GM12878 (cell line): ENCODE measurements around the gene JAML. TPM values are rescaled to one million over a fixed set of nuclear protein-coding genes. Genes with fewer than 3 reads are reported as not detected.

Experiments used
- ATAC-seq: fragments of 200-7000 bp; cut with Tn5 transposase; 3 replicates; pipeline ENCODE4 v1.9.1; 2020; ENCODE audit warnings: mild to moderate bottlenecking, moderate library complexity
- BruUV-seq: library from RNA; stranded (reverse); fragments of 400-500 nt; replicated peaks from 2 replicates; lab custom pipeline; 2021; lab: Mats Ljungman, UMichigan
- CTCF ChIA-PET: fragments of 300-600 bp; sonication (Branson Sonifier 250); formaldehyde crosslinking; extraction: SDS; loops from one replicate; lab custom pipeline; 2021; ENCODE audit warnings: inconsistent platforms; lab: Yijun Ruan, JAX
- POLR2A ChIA-PET: fragments of 350-600 bp; formaldehyde crosslinking; extraction: SDS; loops from one replicate; lab custom pipeline; 2021; ENCODE audit warnings: inconsistent platforms; lab: Charles Lee
- RAD21 ChIA-PET: fragments of 300-600 bp; sonication (Branson Sonifier 250); formaldehyde crosslinking; loops from one replicate; lab custom pipeline; 2023; ENCODE audit warnings: antibody characterized with exemption; ENCODE audit not compliant: unreplicated experiment; lab: Charles Lee
- SMC1A ChIA-PET: fragments of 300-600 bp; sonication (Branson Sonifier 250); formaldehyde crosslinking; loops from one replicate; lab custom pipeline; 2023; ENCODE audit not compliant: unreplicated experiment, uncharacterized antibody; lab: Charles Lee
- DNase-seq: peaks from one replicate; pipeline ENCODE4 v3.0.0-alpha.2; 2011; ENCODE audit warnings: low read depth, low spot score
- FAIRE-seq: peaks from 3 replicates; lab custom pipeline; 2011; peaks lifted over from hg19 to GRCh38; lab: Jason Lieb, UNC
- H2AFZ ChIP-seq: 2 replicates; pipeline ENCODE4 v1.6.0; 2011; ENCODE audit warnings: low read depth, low read length, control low read depth; ENCODE audit not compliant: control insufficient read depth
- H3K27ac ChIP-seq: 2 replicates; pipeline ENCODE4 v1.5.1; 2011; ENCODE audit warnings: control low read depth; ENCODE audit not compliant: control insufficient read depth, insufficient read depth
- H3K27me3 ChIP-seq, 2 experiments: replicated peaks in 1 of 2; 2 replicates each; pipeline versions ENCODE4 v1.6.0 to v1.6.1; 2011; ENCODE audit warnings: low read length in 1 of 2; ENCODE audit not compliant: control insufficient read depth in 2 of 2, insufficient read depth in 2 of 2
- H3K36me3 ChIP-seq, 2 experiments: 2 replicates each; pipeline ENCODE4 v1.5.1; 2011; ENCODE audit warnings: low read length in 1 of 2; ENCODE audit not compliant: control insufficient read depth in 2 of 2, insufficient read depth in 2 of 2
- H3K4me1 ChIP-seq: 2 replicates; pipeline ENCODE4 v1.6.1; 2011; ENCODE audit warnings: mild to moderate bottlenecking, low read length, moderate library complexity, mixed read lengths; ENCODE audit not compliant: control insufficient read depth, insufficient read depth
- H3K4me2 ChIP-seq: 2 replicates; pipeline ENCODE4 v1.6.0; 2011; ENCODE audit warnings: control low read depth; ENCODE audit not compliant: control insufficient read depth, insufficient read depth
- H3K4me3 ChIP-seq: fragments of 200-600 bp; sonication (generic); 2 replicates; pipeline ENCODE4 v1.5.1; 2016
- H3K79me2 ChIP-seq: 2 replicates; pipeline ENCODE4 v1.6.0; 2011; ENCODE audit warnings: low read length; ENCODE audit not compliant: control insufficient read depth, insufficient read depth
- H3K9ac ChIP-seq: 2 replicates; pipeline ENCODE4 v1.8.0; 2011; ENCODE audit warnings: low read length, control low read depth, mixed read lengths; ENCODE audit not compliant: control insufficient read depth, insufficient read depth
- H3K9me3 ChIP-seq: replicated peaks from 3 replicates; pipeline ENCODE4 v1.5.1; 2011; ENCODE audit warnings: mild to moderate bottlenecking, low read length; ENCODE audit not compliant: control insufficient read depth, insufficient read depth
- H4K20me1 ChIP-seq: 2 replicates; pipeline ENCODE4 v1.6.0; 2011; ENCODE audit not compliant: control insufficient read depth, insufficient read depth
- ASH2L ChIP-seq: fragments of 300-600, 200-600 bp; sonication (generic); IDR thresholded peaks from 2 replicates; pipeline ENCODE4 v1.6.1; 2017; ENCODE audit warnings: low read depth, mild to moderate bottlenecking, borderline replicate concordance
- MTA2 ChIP-seq: fragments of 450-650 bp; IDR thresholded peaks from 2 replicates; pipeline ENCODE4 v1.6.1; 2016; ENCODE audit warnings: low read depth, mild to moderate bottlenecking, moderate library complexity
- NBN ChIP-seq: fragments of 450-650 bp; IDR thresholded peaks from 2 replicates; pipeline ENCODE4 v1.6.1; 2016
- NR2C2 ChIP-seq: IDR thresholded peaks from 2 replicates; pipeline ENCODE4 v1.6.1; 2011; ENCODE audit warnings: borderline replicate concordance, low read depth; ENCODE audit not compliant: control insufficient read depth, insufficient read length
- PAX8 ChIP-seq: fragments of 450-650 bp; IDR thresholded peaks from 2 replicates; pipeline ENCODE4 v1.6.1; 2017; ENCODE audit warnings: mild to moderate bottlenecking, moderate library complexity
- PML ChIP-seq: IDR thresholded peaks from 2 replicates; pipeline ENCODE4 v1.6.1; 2012; ENCODE audit warnings: low read length, inconsistent platforms
- SREBF2 ChIP-seq: IDR thresholded peaks from 2 replicates; pipeline ENCODE4 v1.6.1; 2012; ENCODE audit warnings: mild to moderate bottlenecking, low read length
- ZBED1 ChIP-seq: IDR thresholded peaks from 2 replicates; pipeline ENCODE4 v1.6.1; 2016; ENCODE audit warnings: borderline replicate concordance
- WGBS: methylation state at CpG from one replicate; pipeline ENCODE4 v1.1.6; 2016; ENCODE audit warnings: low lambda C conversion rate; ENCODE audit not compliant: insufficient replicate concordance, insufficient coverage; ENCODE audit errors: missing lambda C conversion rate; 5-methylcytosine and 5-hydroxymethylcytosine counted together
- in situ Hi-C: fragments of 300-500 bp; cut with MboI; formaldehyde crosslinking; loops from 9 replicates; pipeline ENCODE4 v1.14.3; 2018; ENCODE audit warnings: mixed read lengths
- intact Hi-C: fragments of 100-400 bp; cut with micrococcal nuclease; formaldehyde crosslinking; loops from one replicate; pipeline ENCODE4 v1.14.2; 2022; ENCODE audit not compliant: unreplicated experiment
- polyA plus RNA-seq, 11 experiments: library from polyadenylated mRNA; depleted of rRNA in 4 of 11; unstranded in 6 of 11; stranded (reverse) in 5 of 11; fragments of >200 nt; fragmentation: Nextera tagmentation in 4 of 11; fragmentation: Illumina TruSeq in 1 of 11; extraction: Ambion mirVana in 4 of 11; extraction: Trizol in 1 of 11; gene quantifications; 1 replicate in 1 of 11; 2 replicates in 10 of 11; pipeline versions ENCODE4 v1.2.1 to v1.2.3, GENCODE V29; 2011 to 2016; ENCODE audit warnings: inconsistent platforms in 2 of 11, missing spikeins in 2 of 11, low read depth in 1 of 11
- total RNA-seq, 4 experiments: library from RNA; depleted of rRNA in 3 of 4; stranded (reverse); fragments of >200 nt in 3 of 4; fragmentation: Illumina TruSeq in 1 of 4; extraction: Trizol in 1 of 4; gene quantifications; 2 replicates each; pipeline versions ENCODE4 v1.2.1 to v1.2.3, GENCODE V29; 2013 to 2021
- TF ChIP-seq, protein P1 (sequence below): fragments of 450-650 bp; IDR thresholded peaks from 2 replicates; pipeline ENCODE4 v1.6.1; 2014; ENCODE audit warnings: mild to moderate bottlenecking
- TF ChIP-seq, protein P2 (sequence below), 3 experiments: IDR thresholded peaks in 2 of 3; conservative IDR thresholded peaks in 1 of 3; 2 replicates each; pipeline ENCODE4 v1.5.1; 2011; ENCODE audit warnings: low read depth in 3 of 3, low read length in 3 of 3, mild to moderate bottlenecking in 3 of 3, control low read depth in 2 of 3, moderate library complexity in 2 of 3, inconsistent platforms in 1 of 3, mixed read lengths in 1 of 3; ENCODE audit not compliant: control insufficient read depth in 2 of 3, insufficient read depth in 1 of 3; ENCODE audit errors: extremely low read depth in 1 of 3
- TF ChIP-seq, protein P3 (sequence below): fragments of 450-650 bp; conservative IDR thresholded peaks from 2 replicates; pipeline ENCODE4 v1.6.1; 2017; ENCODE audit warnings: mild to moderate bottlenecking, moderate library complexity
- TF ChIP-seq, protein P4 (sequence below): IDR thresholded peaks from 2 replicates; pipeline ENCODE4 v1.6.1; 2012; ENCODE audit warnings: low read depth, low read length, improper control_type of control experiment
- TF ChIP-seq, protein P5 (sequence below): fragments of 450-650 bp; formaldehyde crosslinking; IDR thresholded peaks from 2 replicates; pipeline ENCODE4 v1.4.0; 2022; ENCODE audit warnings: mild to moderate bottlenecking, moderate library complexity
- TF ChIP-seq, protein P6 (sequence below): IDR thresholded peaks from 2 replicates; pipeline ENCODE4 v1.6.1; 2012; ENCODE audit warnings: low read depth, low read length, improper control_type of control experiment

The JAML gene
- total and polyA plus RNA-seq, 10 of the 15 experiments (the other 5 are each of a cell fraction or from before 2014, with no cell fraction given): 0.60 to 8.1 (median 3.5) TPM

DNA sequence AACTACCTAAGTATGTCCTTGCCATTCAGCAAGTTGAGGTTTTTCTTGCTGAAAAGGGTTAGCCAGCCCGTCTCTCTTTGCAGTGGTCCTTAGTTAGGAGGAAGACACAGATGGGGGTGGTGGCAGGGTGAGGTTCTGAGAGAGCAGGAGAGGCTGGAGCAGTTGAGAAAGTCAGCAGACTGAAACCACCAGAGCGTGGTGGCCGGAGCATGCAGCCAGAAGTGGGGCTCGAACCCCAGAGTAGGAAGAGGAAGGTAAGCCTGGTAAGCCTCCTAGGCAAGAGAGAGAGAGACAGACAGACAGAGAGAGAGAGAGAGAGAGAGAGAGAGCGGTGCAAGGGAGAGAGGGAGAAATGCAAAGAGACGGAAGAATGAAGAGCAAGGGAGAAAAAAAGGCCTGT, 63.0 kb downstream of the JAML start:
- no peaks in the 10 kb centered on the region for H3K9me3 ChIP-seq
- H3K79me2 ChIP-seq: no peaks in the 10 kb centered on the region
- no peak for DNase-seq
- no peaks in the 10 kb centered on the region for H4K20me1 ChIP-seq
- intact Hi-C loops: no loop called here
- ChIA-PET SMC1A (no interaction called here), POLR2A (no interaction called here), RAD21 (no interaction called here), CTCF (no interaction called here)
- no peak overlapping the region for H3K4me2 ChIP-seq
- no peak for FAIRE-seq
- no TSS peak for BruUV-seq
- no peaks in the 10 kb centered on the region for H3K4me1 ChIP-seq
- WGBS: 2% methylated on average over 5 of the region's 6 CpGs
- in situ Hi-C loops: no loop called here
- no peak overlapping the region for H3K27ac ChIP-seq
- H3K27me3 ChIP-seq: peaks cover 0 to 8% of the 10 kb centered on the region in 2 experiments; a peak in 3 of 4 replicates
- H2AFZ ChIP-seq: no peak overlapping the region
- H3K4me3 ChIP-seq: no peak overlapping the region
- no peak for ATAC-seq
- no peaks in the 10 kb centered on the region for H3K36me3 ChIP-seq
- H3K9ac ChIP-seq: no peak overlapping the region
- TF ChIP-seq MTA2: no peak
- TF ChIP-seq, protein P1, sequence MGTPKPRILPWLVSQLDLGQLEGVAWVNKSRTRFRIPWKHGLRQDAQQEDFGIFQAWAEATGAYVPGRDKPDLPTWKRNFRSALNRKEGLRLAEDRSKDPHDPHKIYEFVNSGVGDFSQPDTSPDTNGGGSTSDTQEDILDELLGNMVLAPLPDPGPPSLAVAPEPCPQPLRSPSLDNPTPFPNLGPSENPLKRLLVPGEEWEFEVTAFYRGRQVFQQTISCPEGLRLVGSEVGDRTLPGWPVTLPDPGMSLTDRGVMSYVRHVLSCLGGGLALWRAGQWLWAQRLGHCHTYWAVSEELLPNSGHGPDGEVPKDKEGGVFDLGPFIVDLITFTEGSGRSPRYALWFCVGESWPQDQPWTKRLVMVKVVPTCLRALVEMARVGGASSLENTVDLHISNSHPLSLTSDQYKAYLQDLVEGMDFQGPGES: no peak
- no peak for TF ChIP-seq NBN
- TF ChIP-seq PAX8: no peak
- TF ChIP-seq, protein P2, sequence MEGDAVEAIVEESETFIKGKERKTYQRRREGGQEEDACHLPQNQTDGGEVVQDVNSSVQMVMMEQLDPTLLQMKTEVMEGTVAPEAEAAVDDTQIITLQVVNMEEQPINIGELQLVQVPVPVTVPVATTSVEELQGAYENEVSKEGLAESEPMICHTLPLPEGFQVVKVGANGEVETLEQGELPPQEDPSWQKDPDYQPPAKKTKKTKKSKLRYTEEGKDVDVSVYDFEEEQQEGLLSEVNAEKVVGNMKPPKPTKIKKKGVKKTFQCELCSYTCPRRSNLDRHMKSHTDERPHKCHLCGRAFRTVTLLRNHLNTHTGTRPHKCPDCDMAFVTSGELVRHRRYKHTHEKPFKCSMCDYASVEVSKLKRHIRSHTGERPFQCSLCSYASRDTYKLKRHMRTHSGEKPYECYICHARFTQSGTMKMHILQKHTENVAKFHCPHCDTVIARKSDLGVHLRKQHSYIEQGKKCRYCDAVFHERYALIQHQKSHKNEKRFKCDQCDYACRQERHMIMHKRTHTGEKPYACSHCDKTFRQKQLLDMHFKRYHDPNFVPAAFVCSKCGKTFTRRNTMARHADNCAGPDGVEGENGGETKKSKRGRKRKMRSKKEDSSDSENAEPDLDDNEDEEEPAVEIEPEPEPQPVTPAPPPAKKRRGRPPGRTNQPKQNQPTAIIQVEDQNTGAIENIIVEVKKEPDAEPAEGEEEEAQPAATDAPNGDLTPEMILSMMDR (IDR thresholded peaks at IDR 0.05 in 2 of 3, conservative IDR thresholded peaks at IDR 0.05 in 1 of 3; ENCODE audit: control insufficient read depth in 2 of 3, extremely low read depth in 1 of 3, insufficient read depth in 1 of 3, low read depth in 3 of 3, low read length in 3 of 3): no peak
- TF ChIP-seq, protein P3, sequence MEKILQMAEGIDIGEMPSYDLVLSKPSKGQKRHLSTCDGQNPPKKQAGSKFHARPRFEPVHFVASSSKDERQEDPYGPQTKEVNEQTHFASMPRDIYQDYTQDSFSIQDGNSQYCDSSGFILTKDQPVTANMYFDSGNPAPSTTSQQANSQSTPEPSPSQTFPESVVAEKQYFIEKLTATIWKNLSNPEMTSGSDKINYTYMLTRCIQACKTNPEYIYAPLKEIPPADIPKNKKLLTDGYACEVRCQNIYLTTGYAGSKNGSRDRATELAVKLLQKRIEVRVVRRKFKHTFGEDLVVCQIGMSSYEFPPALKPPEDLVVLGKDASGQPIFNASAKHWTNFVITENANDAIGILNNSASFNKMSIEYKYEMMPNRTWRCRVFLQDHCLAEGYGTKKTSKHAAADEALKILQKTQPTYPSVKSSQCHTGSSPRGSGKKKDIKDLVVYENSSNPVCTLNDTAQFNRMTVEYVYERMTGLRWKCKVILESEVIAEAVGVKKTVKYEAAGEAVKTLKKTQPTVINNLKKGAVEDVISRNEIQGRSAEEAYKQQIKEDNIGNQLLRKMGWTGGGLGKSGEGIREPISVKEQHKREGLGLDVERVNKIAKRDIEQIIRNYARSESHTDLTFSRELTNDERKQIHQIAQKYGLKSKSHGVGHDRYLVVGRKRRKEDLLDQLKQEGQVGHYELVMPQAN: no peak
- no peak for TF ChIP-seq SREBF2
- TF ChIP-seq NR2C2: no peak
- no peak for TF ChIP-seq ASH2L
- TF ChIP-seq, protein P4, sequence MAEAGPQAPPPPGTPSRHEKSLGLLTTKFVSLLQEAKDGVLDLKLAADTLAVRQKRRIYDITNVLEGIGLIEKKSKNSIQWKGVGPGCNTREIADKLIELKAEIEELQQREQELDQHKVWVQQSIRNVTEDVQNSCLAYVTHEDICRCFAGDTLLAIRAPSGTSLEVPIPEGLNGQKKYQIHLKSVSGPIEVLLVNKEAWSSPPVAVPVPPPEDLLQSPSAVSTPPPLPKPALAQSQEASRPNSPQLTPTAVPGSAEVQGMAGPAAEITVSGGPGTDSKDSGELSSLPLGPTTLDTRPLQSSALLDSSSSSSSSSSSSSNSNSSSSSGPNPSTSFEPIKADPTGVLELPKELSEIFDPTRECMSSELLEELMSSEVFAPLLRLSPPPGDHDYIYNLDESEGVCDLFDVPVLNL: no peak
- TF ChIP-seq, protein P5, sequence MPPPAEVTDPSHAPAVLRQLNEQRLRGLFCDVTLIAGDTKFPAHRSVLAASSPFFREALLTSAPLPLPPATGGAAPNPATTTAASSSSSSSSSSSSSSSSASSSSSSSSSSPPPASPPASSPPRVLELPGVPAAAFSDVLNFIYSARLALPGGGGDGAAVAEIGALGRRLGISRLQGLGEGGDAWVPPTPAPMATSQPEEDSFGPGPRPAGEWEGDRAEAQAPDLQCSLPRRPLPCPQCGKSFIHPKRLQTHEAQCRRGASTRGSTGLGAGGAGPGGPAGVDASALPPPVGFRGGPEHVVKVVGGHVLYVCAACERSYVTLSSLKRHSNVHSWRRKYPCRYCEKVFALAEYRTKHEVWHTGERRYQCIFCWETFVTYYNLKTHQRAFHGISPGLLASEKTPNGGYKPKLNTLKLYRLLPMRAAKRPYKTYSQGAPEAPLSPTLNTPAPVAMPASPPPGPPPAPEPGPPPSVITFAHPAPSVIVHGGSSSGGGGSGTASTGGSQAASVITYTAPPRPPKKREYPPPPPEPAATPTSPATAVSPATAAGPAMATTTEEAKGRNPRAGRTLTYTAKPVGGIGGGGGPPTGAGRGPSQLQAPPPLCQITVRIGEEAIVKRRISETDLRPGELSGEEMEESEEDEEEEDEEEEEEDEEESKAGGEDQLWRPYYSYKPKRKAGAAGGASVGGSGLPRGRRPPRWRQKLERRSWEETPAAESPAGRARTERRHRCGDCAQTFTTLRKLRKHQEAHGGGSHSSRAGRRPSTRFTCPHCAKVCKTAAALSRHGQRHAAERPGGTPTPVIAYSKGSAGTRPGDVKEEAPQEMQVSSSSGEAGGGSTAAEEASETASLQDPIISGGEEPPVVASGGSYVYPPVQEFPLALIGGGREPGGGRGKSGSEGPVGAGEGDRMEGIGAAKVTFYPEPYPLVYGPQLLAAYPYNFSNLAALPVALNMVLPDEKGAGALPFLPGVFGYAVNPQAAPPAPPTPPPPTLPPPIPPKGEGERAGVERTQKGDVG (CRISPR knock-in tag): no peak
- TF ChIP-seq, protein P6, sequence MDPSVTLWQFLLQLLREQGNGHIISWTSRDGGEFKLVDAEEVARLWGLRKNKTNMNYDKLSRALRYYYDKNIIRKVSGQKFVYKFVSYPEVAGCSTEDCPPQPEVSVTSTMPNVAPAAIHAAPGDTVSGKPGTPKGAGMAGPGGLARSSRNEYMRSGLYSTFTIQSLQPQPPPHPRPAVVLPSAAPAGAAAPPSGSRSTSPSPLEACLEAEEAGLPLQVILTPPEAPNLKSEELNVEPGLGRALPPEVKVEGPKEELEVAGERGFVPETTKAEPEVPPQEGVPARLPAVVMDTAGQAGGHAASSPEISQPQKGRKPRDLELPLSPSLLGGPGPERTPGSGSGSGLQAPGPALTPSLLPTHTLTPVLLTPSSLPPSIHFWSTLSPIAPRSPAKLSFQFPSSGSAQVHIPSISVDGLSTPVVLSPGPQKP: no peak
- TF ChIP-seq PML: no peak
- no peak for TF ChIP-seq ZBED1
